IMR-90 (cell line): ENCODE data around the gene TMEM121B.

Experiments used
- CEBPB ChIP-seq: IDR thresholded peaks from 2 replicates; pipeline ENCODE4 v1.6.1; 2012; ENCODE audit warnings: low read depth, low read length, improper control_type of control experiment
- FOS ChIP-seq: fragments of 150-350 bp; IDR thresholded peaks from 2 replicates; pipeline ENCODE4 v1.6.1; 2016; ENCODE audit warnings: low read depth, low read length
- POLR2A ChIP-seq: IDR thresholded peaks from 2 replicates; pipeline ENCODE4 v1.6.1; 2012; ENCODE audit warnings: mild to moderate bottlenecking, low read depth, low read length
- RCOR1 ChIP-seq: IDR thresholded peaks from 2 replicates; pipeline ENCODE4 v1.6.1; 2012; ENCODE audit warnings: mild to moderate bottlenecking, low read length, improper control_type of control experiment; ENCODE audit not compliant: insufficient replicate concordance
- TF ChIP-seq, protein P1 (sequence below): conservative IDR thresholded peaks from 2 replicates; pipeline ENCODE4 v1.5.1; 2012; ENCODE audit warnings: mild to moderate bottlenecking, low read depth, low read length, improper control_type of control experiment

DNA sequence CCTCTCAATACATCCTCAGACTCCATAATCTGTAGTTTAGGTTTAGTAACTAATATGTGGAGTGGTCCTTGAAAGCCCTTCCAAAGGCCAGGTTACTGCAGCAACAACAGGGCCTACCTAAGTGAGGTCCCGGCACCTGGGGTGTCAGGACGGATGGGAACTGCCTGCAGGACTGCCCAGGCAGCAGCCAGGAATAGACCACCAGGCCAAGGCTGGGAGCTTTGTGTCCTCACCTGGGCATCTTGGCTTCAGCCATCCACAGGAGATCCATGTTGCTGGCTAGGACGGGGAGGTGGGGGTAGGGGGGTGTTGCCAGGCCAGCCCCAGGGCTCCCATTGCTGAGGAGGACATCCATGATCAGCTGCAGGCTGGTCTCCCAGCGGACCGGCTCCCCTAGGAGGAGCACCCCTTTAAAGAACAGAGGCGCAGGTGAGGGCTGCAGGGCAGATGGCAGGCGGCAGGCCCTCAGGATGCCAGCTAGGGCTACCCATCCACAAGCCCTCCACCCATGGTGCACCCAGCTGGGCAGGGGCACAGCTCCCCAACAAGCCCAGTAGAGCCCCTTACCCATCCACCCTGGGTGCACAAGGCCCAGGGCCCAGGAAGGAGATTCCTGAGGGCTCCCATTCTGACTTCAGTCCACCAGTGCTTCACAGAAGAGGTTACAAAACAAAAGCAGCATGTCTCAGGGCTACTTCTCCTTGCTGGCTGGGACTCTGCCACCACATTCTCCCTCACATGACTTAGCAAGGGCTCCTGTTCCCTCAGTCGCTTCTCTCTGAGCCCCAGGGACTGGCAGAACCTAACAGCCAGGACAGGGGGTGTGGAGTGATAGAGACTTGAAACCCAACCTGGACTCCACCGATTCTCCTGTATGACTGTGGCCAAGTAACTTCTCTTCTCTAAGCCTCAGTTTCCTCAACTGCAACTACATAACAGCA, 19.9 kb upstream of the TMEM121B start:
- TF ChIP-seq, protein P1, sequence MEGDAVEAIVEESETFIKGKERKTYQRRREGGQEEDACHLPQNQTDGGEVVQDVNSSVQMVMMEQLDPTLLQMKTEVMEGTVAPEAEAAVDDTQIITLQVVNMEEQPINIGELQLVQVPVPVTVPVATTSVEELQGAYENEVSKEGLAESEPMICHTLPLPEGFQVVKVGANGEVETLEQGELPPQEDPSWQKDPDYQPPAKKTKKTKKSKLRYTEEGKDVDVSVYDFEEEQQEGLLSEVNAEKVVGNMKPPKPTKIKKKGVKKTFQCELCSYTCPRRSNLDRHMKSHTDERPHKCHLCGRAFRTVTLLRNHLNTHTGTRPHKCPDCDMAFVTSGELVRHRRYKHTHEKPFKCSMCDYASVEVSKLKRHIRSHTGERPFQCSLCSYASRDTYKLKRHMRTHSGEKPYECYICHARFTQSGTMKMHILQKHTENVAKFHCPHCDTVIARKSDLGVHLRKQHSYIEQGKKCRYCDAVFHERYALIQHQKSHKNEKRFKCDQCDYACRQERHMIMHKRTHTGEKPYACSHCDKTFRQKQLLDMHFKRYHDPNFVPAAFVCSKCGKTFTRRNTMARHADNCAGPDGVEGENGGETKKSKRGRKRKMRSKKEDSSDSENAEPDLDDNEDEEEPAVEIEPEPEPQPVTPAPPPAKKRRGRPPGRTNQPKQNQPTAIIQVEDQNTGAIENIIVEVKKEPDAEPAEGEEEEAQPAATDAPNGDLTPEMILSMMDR: no peak
- TF ChIP-seq CEBPB (no peak), POLR2A (no peak), RCOR1 (no peak), FOS (no peak)
